GM12891 (cell line): ENCODE results near the gene MYBPC2.

Experiments
- DNase-seq: peaks from one replicate; pipeline ENCODE4 v3.0.0; 2011; ENCODE audit warnings: low spot score; ENCODE audit not compliant: insufficient read length
- FAIRE-seq: peaks from 2 replicates; lab custom pipeline; 2011; peaks lifted over from hg19 to GRCh38; lab: Jason Lieb, UNC
- PAX5 ChIP-seq: IDR thresholded peaks from 2 replicates; pipeline ENCODE4 v1.6.1; 2011; ENCODE audit warnings: low read length, moderate library complexity, mild to moderate bottlenecking; ENCODE audit not compliant: insufficient read depth, severe bottlenecking
- POLR2A ChIP-seq: IDR thresholded peaks from 2 replicates; pipeline ENCODE4 v1.6.1; 2011; ENCODE audit warnings: low read depth, low read length, control low read depth
- POLR2AphosphoS5 ChIP-seq: IDR thresholded peaks from 2 replicates; pipeline ENCODE4 v1.6.1; 2011; ENCODE audit warnings: low read depth, low read length, control low read depth
- POU2F2 ChIP-seq: IDR thresholded peaks from 2 replicates; pipeline ENCODE4 v1.6.1; 2011; ENCODE audit warnings: low read depth, mild to moderate bottlenecking, control low read depth, low read length, moderate library complexity
- SPI1 ChIP-seq: IDR thresholded peaks from 2 replicates; pipeline ENCODE4 v1.6.1; 2011; ENCODE audit warnings: low read depth, low read length, control low read depth
- TAF1 ChIP-seq: IDR thresholded peaks from 2 replicates; pipeline ENCODE4 v1.6.1; 2011; ENCODE audit warnings: low read depth, low read length, control low read depth

MYBPC2 gene

GRCh38 chr19:50393589-50393988 is 39.1 kb upstream of the MYBPC2 start:
- FAIRE-seq (no peak), DNase-seq (no peak)
- no peak for TF ChIP-seq SPI1
- TF ChIP-seq POU2F2 = no peak
- TF ChIP-seq TAF1 = no peak
- no peak for TF ChIP-seq POLR2AphosphoS5
- no peak for TF ChIP-seq POLR2A

DNA sequence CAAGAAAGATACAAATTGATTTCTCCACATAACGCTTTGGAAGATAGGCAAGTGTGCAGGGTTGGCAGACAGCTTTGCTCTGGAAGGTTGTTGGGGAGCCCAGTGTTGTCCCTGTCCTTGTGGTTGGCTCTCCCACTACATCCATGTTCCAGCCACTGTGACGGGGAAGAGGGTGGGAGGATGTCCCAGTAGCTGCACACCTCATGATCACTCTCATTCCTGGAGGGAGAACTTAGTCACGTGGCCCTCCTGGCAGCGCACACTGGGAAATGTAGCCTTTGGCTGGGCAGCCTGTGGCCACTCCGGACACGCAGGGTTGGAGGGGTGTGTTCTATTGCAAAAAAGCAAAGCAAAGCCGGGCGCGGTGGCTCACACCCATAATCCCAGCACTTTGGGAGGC is 38.7 kb upstream of the MYBPC2 start:
- TF ChIP-seq POU2F2 = no peak
- TF ChIP-seq POLR2A = no peak
- TF ChIP-seq SPI1 = no peak
- no peak for TF ChIP-seq PAX5
- no peak for TF ChIP-seq POLR2AphosphoS5
- TF ChIP-seq TAF1 = no peak
- no peak for FAIRE-seq
- no peak for DNase-seq

GRCh38 chr19:50398675-50399367 is 33.9 kb upstream of the MYBPC2 start:
- TF ChIP-seq POU2F2 = no peak
- TF ChIP-seq POLR2A = no peak
- no peak for TF ChIP-seq SPI1
- DNase-seq = no peak
- FAIRE-seq = no peak

GRCh38 chr19:50399368-50399745 is 33.3 kb upstream of the MYBPC2 start:
- DNase-seq = no peak
- no peak for TF ChIP-seq PAX5
- TF ChIP-seq POLR2A = no peak
- TF ChIP-seq POLR2AphosphoS5 = no peak
- TF ChIP-seq TAF1 = no peak
- no peak for TF ChIP-seq POU2F2
- TF ChIP-seq SPI1 = no peak
- FAIRE-seq = no peak

DNA sequence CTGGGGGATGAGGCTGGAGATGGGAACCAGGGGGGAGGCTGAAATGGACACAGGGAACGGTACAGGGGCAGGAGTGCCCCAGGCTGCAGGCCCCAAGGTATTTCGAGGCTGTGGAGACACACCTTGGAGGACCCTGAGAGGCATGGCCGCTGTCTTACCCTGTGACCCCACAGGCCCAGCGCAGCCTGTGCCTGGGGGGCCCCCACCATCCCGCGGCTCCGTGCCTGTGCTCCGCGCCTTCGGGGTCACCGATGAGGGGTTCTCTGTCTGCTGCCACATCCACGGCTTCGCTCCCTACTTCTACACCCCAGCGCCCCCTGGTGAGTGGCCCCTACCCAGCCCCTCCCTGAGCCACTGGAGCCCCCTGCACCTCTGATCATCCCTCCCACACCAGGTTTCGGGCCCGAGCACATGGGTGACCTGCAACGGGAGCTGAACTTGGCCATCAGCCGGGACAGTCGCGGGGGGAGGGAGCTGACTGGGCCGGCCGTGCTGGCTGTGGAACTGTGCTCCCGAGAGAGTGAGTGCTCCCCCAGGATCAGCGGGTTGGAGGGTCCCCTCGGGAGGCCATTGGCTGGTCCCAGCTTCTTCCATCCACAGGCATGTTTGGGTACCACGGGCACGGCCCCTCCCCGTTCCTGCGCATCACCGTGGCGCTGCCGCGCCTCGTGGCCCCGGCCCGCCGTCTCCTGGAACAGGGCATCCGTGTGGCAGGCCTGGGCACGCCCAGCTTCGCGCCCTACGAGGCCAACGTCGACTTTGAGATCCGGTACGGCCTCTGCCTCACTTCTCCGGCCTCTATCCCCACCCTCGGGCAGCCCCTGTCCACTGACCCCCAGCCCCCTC is 30.9 kb upstream of the MYBPC2 start:
- FAIRE-seq (no peak), DNase-seq (no peak)
- TF ChIP-seq SPI1 (no peak), POLR2AphosphoS5 (no peak), TAF1 (no peak), POU2F2 (no peak), POLR2A (no peak), PAX5 (no peak)

DNA sequence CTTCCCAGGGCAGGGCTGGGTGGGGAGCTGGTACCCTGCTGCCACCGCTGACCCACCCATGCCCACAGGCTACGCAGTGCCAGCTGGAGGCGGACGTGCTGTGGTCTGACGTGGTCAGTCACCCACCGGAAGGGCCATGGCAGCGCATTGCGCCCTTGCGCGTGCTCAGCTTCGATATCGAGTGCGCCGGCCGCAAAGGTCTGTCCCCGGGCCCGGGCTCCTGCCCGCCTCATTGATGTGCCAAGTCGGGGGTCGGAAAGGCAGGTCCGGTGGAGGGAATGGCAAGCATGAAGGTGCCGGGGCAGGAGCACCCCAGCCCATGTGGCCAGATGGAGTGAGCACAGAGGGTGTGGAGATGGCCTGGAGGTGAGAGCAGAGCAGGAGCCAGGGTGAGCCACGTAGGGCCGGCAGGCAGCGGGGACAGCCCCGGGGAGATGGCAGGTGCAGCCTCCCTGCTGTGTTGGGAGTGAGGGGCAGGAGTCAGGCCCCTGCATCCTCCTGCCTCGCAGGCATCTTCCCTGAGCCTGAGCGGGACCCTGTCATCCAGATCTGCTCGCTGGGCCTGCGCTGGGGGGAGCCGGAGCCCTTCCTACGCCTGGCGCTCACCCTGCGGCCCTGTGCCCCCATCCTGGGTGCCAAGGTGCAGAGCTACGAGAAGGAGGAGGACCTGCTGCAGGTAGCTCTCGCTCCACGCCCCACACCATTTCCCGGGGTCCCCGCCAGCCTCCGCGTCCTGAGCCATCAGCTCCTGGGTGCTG is 30.0 kb upstream of the MYBPC2 start:
- TF ChIP-seq SPI1 = no peak
- TF ChIP-seq POU2F2 = no peak
- no peak for TF ChIP-seq POLR2A
- no peak for TF ChIP-seq TAF1
- no peak for TF ChIP-seq PAX5
- TF ChIP-seq POLR2AphosphoS5 = no peak
- no peak for FAIRE-seq
- DNase-seq = no peak

DNA sequence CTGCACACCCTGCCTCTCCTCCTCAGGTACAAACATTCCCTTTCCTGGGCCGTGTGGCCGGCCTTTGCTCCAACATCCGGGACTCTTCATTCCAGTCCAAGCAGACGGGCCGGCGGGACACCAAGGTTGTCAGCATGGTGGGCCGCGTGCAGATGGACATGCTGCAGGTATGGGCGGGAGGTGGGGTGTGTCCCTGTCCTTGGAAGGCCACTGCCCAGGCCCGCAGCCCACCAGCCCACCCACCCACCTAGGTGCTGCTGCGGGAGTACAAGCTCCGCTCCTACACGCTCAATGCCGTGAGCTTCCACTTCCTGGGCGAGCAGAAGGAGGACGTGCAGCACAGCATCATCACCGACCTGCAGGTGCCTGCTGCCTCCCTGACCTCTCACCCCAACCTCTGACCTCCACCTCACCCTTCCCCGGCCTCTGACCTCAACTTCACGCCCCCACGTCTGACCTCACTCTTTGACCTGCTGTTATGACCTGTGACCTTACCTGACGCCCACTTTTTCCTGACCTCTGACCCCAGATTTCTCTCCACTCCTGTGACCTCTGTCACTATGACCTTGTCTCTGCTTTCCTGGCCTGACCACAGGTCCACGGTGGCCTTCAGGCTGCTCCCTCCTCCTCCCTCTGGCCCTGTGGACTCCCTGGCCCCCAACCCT is 26.4 kb upstream of the MYBPC2 start:
- TF ChIP-seq SPI1 = no peak
- no peak for TF ChIP-seq POU2F2
- TF ChIP-seq PAX5 = no peak
- TF ChIP-seq TAF1 = no peak
- TF ChIP-seq POLR2AphosphoS5 = no peak
- TF ChIP-seq POLR2A = no peak
- no peak for DNase-seq
- FAIRE-seq = no peak

DNA sequence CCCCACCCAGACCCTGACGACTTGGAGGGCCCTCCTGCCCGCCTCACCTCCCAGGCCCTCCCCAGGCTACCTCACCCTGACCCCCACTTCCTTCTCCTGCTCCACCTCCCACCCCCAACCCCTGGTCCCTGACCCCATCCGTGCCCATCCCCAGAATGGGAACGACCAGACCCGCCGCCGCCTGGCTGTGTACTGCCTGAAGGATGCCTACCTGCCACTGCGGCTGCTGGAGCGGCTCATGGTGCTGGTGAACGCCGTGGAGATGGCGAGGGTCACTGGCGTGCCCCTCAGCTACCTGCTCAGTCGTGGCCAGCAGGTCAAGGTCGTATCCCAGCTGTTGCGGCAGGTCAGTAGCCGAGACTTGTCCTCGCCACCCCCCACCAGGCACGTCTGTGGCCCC is 25.9 kb upstream of the MYBPC2 start:
- FAIRE-seq = no peak
- no peak for DNase-seq
- TF ChIP-seq TAF1 (no peak), PAX5 (no peak), POLR2A (no peak)

GRCh38 chr19:50409347-50409746 is 23.3 kb upstream of the MYBPC2 start:
- DNase-seq (no peak), FAIRE-seq (no peak)
- TF ChIP-seq POLR2AphosphoS5 (no peak), POU2F2 (no peak), POLR2A (no peak), TAF1 (no peak), SPI1 (no peak), PAX5 (no peak)

GRCh38 chr19:50410109-50410508 is 22.6 kb upstream of the MYBPC2 start:
- DNase-seq = no peak
- TF ChIP-seq PAX5 = no peak
- TF ChIP-seq TAF1 = no peak
- no peak for TF ChIP-seq POU2F2
- TF ChIP-seq POLR2AphosphoS5 = no peak
- no peak for TF ChIP-seq SPI1
- no peak for TF ChIP-seq POLR2A
- FAIRE-seq = no peak
